Testis (tissue), 3 donors: Measurements from ENCODE around the gene NFE2L1. TPM values are rescaled to one million over a fixed set of nuclear protein-coding genes. Genes with fewer than 3 reads are reported as not detected.
"Not testable (repeated sequence)": the region's sequence is repeated elsewhere in the genome, so short reads cannot be mapped to it uniquely, and the experiment has no call there.

ENCODE experiments used
- DNase-seq: peaks from one replicate; pipeline ENCODE4 v3.0.0-alpha.2; 2019
- H3K27ac ChIP-seq, 2 donors: fragments of 200-600 bp; sonication (generic); one replicate each; pipeline ENCODE4 v1.5.1; 2019
- H3K27me3 ChIP-seq: fragments of 200-600 bp; sonication (generic); one replicate; pipeline ENCODE4 v1.5.1; 2019
- H3K36me3 ChIP-seq: fragments of 200-600 bp; sonication (generic); one replicate; pipeline ENCODE4 v1.5.1; 2017; ENCODE audit warnings: low read depth; ENCODE audit errors: missing control alignments
- H3K4me1 ChIP-seq: fragments of 200-600 bp; sonication (generic); one replicate; pipeline ENCODE4 v1.5.1; 2019
- H3K4me3 ChIP-seq, 2 donors: fragments of 200-600 bp; sonication (generic); one replicate each; pipeline ENCODE4 v1.5.1; 2017 to 2019
- H3K9me3 ChIP-seq: fragments of 200-600 bp; sonication (generic); one replicate; pipeline ENCODE4 v1.5.1; 2017
- POLR2A ChIP-seq: fragments of 450-650 bp; IDR thresholded peaks from one replicate; pipeline ENCODE4 v1.6.1; 2017; ENCODE audit warnings: antibody characterized with exemption, mild to moderate bottlenecking, moderate library complexity
- WGBS, 2 donors: methylation state at CpG; one replicate each; pipeline ENCODE4 v1.1.5; 2018; 5-methylcytosine and 5-hydroxymethylcytosine counted together
- intact Hi-C: fragments of 100-400 bp; cut with DNase I; formaldehyde crosslinking; loops from one replicate; pipeline ENCODE4 v1.15.1; 2023; ENCODE audit warnings: low total_unique reads
- polyA plus RNA-seq: library from polyadenylated mRNA; stranded (reverse); fragments of 350-450 nt; fragmentation: Illumina TruSeq; extraction: RNeasy Lipid Tissue Mini Kit (QIAGEN cat#74804); gene quantifications from one replicate; pipeline ENCODE4 v1.2.3, GENCODE V29; 2014; ENCODE audit warnings: low read depth, low replicate concordance; ENCODE audit not compliant: insufficient read depth
- total RNA-seq, 2 donors: library from RNA; depleted of rRNA; stranded (reverse); fragments of >200 nt; gene quantifications; one replicate each; pipeline ENCODE4 v1.2.3, GENCODE V29; 2016
- TF ChIP-seq, protein P1 (sequence below), 3 experiments: fragments of 450-650 bp in 2 of 3; fragments of 200-600 bp in 1 of 3; sonication (generic) in 1 of 3; IDR thresholded peaks; one replicate each; pipeline ENCODE4 v1.5.1; 2016 to 2019; ENCODE audit warnings: antibody characterized with exemption in 3 of 3, mild to moderate bottlenecking in 2 of 3, moderate library complexity in 1 of 3

The NFE2L1 gene
- total and polyA plus RNA-seq, 3 donors from 2014 or later = 180 to 199 (median 193) TPM

DNA sequence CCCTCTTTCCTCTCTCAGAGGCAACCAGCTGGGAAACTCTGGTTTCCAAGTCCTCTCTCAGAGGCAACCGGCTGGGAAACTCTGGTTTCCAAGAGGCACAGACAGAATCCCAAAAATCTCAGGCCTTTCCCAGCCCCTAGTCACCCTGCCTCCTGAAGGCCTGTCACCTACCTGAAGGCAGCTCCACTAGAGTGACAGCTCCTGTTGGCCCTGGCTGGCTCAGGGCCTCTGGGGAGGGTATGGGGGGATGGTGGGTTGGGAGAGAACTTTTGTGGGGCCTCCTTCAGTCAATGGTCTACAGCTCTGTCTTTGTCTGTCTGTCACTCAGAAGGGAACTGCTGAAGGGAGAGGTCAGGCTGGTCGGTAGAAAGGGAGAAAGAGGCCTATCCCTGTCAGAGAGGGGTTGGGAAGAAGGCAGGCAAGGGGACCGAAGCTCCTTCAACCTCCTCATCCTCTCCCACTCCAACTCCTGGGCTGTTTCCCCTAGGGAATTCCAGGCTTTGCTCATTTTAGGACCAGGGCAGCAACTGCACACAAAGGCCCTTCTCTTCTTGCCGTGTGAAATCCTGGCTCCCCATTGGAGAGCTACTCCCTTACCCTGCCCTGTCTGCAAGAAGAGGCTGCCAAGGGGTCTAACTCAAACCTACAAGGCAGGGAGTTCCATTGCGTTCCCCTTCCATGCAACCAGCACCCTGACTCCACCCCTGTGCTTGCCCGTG is 34.1 kb upstream of the NFE2L1 start:
- intact Hi-C loops = no loop called here
- Histone ChIP-seq H3K36me3 (no peaks in the 10 kb centered on the region), H3K27me3 (no peaks in the 10 kb centered on the region), H3K9me3 (no peaks in the 10 kb centered on the region), H3K4me3 (no peak overlapping the region), H3K27ac (no peak overlapping the region), H3K4me1 (peaks cover 9% of the 10 kb centered on the region)
- no peak for DNase-seq
- WGBS, 2 donors = 77 to 81% methylated on average over 6 of the region's 6 CpGs
- TF ChIP-seq POLR2A = no peak
- TF ChIP-seq, protein P1, sequence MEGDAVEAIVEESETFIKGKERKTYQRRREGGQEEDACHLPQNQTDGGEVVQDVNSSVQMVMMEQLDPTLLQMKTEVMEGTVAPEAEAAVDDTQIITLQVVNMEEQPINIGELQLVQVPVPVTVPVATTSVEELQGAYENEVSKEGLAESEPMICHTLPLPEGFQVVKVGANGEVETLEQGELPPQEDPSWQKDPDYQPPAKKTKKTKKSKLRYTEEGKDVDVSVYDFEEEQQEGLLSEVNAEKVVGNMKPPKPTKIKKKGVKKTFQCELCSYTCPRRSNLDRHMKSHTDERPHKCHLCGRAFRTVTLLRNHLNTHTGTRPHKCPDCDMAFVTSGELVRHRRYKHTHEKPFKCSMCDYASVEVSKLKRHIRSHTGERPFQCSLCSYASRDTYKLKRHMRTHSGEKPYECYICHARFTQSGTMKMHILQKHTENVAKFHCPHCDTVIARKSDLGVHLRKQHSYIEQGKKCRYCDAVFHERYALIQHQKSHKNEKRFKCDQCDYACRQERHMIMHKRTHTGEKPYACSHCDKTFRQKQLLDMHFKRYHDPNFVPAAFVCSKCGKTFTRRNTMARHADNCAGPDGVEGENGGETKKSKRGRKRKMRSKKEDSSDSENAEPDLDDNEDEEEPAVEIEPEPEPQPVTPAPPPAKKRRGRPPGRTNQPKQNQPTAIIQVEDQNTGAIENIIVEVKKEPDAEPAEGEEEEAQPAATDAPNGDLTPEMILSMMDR (IDR thresholded peaks at IDR 0.05) = no peak

DNA sequence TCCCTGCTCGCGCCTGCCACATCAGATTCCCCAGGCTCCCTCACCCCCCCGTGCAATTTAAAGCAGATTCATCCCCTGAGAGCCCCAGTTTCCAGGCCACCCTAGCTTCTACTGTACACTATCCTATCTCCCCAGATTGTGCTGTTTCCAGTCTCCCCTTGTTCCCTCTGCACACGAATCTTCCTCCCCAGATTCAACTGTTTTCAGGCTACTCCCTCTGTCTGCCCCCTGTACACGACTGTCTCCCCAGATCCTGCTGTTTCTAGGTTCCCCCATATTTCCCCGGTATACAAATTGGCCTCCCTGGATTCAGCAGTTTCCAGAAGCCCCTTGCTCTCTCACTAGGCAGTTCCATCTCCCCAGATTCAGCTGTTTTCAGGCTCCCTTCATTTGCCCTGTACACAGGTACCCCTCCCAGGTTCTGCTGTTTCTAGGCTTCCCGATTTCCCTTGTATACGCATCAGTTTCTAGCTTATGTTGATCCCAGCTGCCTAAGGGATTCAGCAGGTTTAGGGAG is 33.5 kb upstream of the NFE2L1 start:
- H3K4me3 ChIP-seq = no peak overlapping the region
- H3K4me1 ChIP-seq = peaks cover 9% of the 10 kb centered on the region
- no peak overlapping the region for H3K27ac ChIP-seq
- TF ChIP-seq POLR2A = no peak
- TF ChIP-seq, protein P1 (IDR thresholded peaks at IDR 0.05) = no peak
- DNase-seq = no peak
- H3K9me3 ChIP-seq = no peaks in the 10 kb centered on the region
- H3K27me3 ChIP-seq = no peaks in the 10 kb centered on the region
- intact Hi-C loops = no loop called here
- no peaks in the 10 kb centered on the region for H3K36me3 ChIP-seq
- WGBS, 2 donors = 61 to 69% methylated on average over 8 of the region's 8 CpGs

DNA sequence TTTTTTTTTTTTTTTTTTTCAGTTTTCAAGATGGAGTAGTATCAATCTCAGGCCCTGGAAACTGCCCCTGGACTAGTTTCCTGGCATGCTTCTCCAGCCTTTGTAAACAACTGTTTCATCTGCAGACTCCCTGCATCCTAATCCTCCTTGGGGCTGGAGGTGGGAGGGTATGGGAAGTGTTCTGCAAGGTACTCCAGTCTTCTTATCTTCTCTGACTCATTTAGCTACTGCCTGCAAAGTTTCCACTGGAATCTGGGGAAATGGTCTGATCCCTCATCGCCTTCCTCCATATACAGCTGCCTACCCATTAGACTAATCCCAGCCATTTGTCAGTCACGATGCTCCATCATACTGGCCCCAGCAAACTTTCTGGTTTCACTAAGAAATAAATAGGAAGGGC is 32.0 kb upstream of the NFE2L1 start:
- 83 to 92% methylated on average over 2 of the region's 2 CpGs for WGBS, 2 donors
- H3K4me3 ChIP-seq = no peak overlapping the region
- DNase-seq = no peak
- peaks cover 9% of the 10 kb centered on the region for H3K4me1 ChIP-seq
- no peak overlapping the region for H3K27ac ChIP-seq
- H3K9me3 ChIP-seq = no peaks in the 10 kb centered on the region
- TF ChIP-seq POLR2A = no peak
- TF ChIP-seq, protein P1 (IDR thresholded peaks at IDR 0.05) = no peak
- H3K27me3 ChIP-seq = no peaks in the 10 kb centered on the region
- no peaks in the 10 kb centered on the region for H3K36me3 ChIP-seq
- intact Hi-C loops = no loop called here

DNA sequence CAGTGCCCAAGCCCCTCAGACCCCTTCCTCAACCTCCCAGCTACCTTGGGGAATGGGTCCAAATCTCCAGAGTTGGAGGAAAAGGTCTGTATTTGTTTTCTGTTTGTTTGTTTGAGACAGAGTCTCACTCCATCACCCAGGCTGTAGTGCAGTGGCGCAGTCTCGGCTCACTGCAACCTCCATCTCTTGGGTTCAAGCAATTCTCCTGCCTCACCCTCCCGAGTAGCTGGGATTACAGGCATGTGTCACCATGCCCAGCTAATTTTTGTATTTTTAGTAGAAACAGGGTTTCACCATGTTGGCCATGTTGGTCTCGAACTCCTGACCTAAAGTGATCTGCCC is 30.4 kb upstream of the NFE2L1 start:
- intact Hi-C loops, H3K9me3 ChIP-seq, H3K27me3 ChIP-seq, H3K27ac ChIP-seq, H3K4me3 ChIP-seq, DNase-seq, H3K36me3 ChIP-seq, H3K4me1 ChIP-seq: not testable (repeated sequence)
- 86 to 88% methylated on average over 4 of the region's 4 CpGs for WGBS, 2 donors

DNA sequence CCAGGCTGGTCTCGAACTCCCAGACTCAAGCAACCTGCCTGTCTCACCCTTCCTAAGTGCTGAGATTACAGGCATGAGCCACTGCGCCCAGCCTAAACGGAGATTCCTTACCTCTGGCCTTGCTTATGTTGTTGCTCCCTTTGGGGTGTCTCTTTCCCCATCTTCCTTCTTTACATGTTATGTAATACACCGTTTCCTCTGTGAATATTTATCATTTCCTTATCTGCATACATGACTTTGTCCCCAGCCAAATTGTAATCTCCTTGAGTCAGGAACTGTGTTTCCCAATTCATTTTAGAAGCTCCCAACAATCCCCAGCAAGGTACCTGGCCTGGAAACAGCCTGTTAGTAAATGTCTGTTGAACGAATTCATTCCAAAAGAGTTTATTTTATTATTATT is 26.2 kb upstream of the NFE2L1 start:
- no peaks in the 10 kb centered on the region for H3K9me3 ChIP-seq
- no peak for DNase-seq
- H3K4me3 ChIP-seq = no peak overlapping the region
- no peaks in the 10 kb centered on the region for H3K36me3 ChIP-seq
- TF ChIP-seq, protein P1 (IDR thresholded peaks at IDR 0.05) = no peak
- no peak for TF ChIP-seq POLR2A
- intact Hi-C loops = no loop called here
- peaks cover 29% of the 10 kb centered on the region for H3K4me1 ChIP-seq
- H3K27ac ChIP-seq = no peak overlapping the region
- H3K27me3 ChIP-seq = no peaks in the 10 kb centered on the region
- WGBS, 2 donors = 74 to 75% methylated on average over 5 of the region's 5 CpGs
